ENCODE data around the gene TCP11X2.
"Not testable (repeated sequence)": the region's sequence is repeated elsewhere in the genome, so short reads cannot be mapped to it uniquely, and the experiment has no call there.

TCP11X2 gene

GRCh38 chrX:102471762-102472220 is at the start of gene TCP11X2:
Gene TCP11X2, minus strand, starts transcription at chrX:102471812.
- DNase-seq, result not testable (repeated sequence)

GRCh38 chrX:102517326-102517725 is 45.7 kb upstream of the TCP11X2 start:
- peak in 1 of 2 experiments; percentile 32 for DNase-seq

DNA sequence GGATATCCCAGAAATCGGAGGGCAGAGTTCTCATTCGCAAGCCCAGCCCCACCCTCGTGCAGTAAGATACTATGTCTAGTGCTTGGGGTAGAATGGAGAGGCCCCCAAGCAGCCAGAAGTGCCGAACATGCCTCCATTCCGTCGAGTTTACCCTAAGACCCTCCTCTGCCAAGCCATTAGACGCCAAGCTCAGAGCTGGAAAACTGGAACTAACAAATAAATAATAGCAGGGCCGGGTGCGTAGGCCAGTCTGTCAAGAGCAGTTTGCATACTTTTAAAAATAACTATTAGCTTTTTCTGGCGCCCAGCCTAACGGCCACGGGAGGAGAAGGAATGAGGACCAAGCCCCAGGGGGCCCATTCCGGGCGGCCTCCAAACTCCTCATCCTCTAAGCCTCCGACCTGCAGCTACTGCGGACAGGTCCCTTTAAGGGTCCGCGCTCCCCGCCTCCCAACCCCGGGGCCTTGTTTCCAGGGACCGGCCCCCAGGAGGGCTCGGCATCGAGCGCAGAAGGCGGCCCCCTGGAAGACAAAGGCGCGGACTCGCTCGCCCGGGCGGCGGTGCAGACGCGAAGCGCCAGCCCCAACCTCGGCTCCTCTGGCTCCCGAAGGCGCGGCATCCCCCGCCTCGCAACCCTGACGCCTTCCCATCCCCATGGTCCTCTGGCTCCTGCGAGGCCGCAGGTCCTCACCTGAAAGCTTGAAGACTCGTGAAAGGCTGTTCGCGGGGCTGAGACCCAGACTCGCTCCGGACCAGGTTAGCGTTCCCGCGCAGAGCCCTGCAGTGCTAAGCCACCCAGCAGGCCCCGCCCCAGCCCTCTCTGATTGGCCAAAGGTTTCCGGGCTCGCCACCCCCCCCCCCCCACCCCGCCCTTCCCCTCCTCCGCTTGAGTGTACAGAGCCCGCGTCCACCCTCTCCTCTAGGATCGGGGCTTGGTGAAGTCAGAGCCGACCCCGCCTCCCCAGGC is 44.6 kb upstream of the TCP11X2 start, which contains the start of gene TMSB15A:
Gene TMSB15A (minus strand): TSS at position 765 of the 967 bp plus-strand sequence.
- DNase-seq, result peak; percentile 34 to 70

- DNase-seq, result no peak
Observed at GRCh38 chrX:102514536-102514935, 42.9 kb upstream of the TCP11X2 start.

GRCh38 chrX:102498732-102499131 is 27.1 kb upstream of the TCP11X2 start:
- DNase-seq, result no peak

- no peak for DNase-seq
Observed at GRCh38 chrX:102491766-102492165, 20.2 kb upstream of the TCP11X2 start.

DNA sequence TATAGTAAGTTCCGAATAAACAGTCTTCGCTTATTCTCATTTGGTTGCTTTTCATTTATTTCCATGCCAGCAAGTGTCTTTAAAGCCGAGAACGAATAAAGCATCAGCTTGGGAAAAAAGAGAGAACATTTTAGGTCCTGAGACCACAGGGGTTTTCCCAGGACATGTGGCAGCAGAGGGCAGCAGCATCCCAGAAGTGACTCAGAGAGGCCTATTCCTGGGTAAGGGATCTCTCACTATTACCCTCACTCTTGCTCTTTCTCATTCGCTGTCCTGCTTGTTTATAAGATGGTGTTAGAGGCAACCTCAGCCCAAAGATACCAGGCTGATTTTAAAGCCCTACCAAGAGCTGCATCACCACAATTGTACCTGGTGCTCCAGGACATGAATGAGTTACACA is 7.2 kb upstream of the TCP11X2 start:
- not testable (repeated sequence) for DNase-seq

GRCh38 chrX:102470215-102470614 is 1.4 kb downstream of the TCP11X2 start:
- DNase-seq, result not testable (repeated sequence)

- not testable (repeated sequence) for DNase-seq
Observed at GRCh38 chrX:102458615-102459014, 13.0 kb downstream of the TCP11X2 start.

DNA sequence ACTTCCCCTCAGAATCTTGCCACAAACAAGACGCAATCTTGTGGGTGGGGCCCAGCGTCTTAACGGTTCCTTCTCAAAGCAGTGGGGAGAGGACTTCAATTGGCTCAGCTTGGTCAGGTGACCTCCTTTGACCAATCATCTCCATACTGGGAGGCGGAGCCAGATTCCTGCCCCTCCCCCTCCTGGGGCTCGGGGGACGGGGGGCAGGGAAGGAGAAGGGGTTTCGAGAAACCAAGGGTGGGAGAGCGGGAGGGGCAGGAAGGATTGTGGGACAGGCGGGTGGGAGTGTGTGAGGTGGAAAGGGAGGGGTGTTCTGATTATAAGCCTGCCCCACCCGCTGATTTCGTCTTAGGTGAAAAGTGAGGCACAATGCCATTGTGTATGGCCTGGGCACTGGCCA is 31.7 kb downstream of the TCP11X2 start, which contains the start of gene NXF2B:
Gene NXF2B (minus strand): TSS at position 101 of the 400 bp plus-strand sequence. CDS start 59,972 bp downstream, outside the sequence.
- not testable (repeated sequence) for DNase-seq

GRCh38 chrX:102414493-102414892 is 57.1 kb downstream of the TCP11X2 start:
- not testable (repeated sequence) for DNase-seq

Data from SHP77 (cell line).